HG03039 (cell line): Measurements from ENCODE around the gene PLXNB2.
"Not testable (repeated sequence)": the region's sequence is repeated elsewhere in the genome, so short reads cannot be mapped to it uniquely, and the experiment has no call there.

Source experiments
- ATAC-seq: cut with Tn5 transposase; IDR thresholded peaks from one replicate; pipeline ENCODE4 v1.9.1; 2021; ENCODE audit warnings: mild to moderate bottlenecking, moderate library complexity; ENCODE audit not compliant: unreplicated experiment

Gene PLXNB2

GRCh38 chr22:50326956-50327710, 19.7 kb upstream of the PLXNB2 start, which contains the start of gene DENND6B:
DENND6B (minus strand) TSS chr22:50327012; CDS start chr22:50326988, 24 bp downstream.
- no peak for ATAC-seq

GRCh38 chr22:50326225-50326955, 18.9 kb upstream of the PLXNB2 start:
- ATAC-seq = no peak

- ATAC-seq = no peak
These were observed 18.2 kb upstream of the PLXNB2 start for GRCh38 chr22:50325444-50326224.

GRCh38 chr22:50323900-50324299, 16.5 kb upstream of the PLXNB2 start:
- no peak for ATAC-seq

GRCh38 chr22:50322382-50323104, 15.1 kb upstream of the PLXNB2 start:
- not testable (repeated sequence) for ATAC-seq

GRCh38 chr22:50320671-50321325, 13.4 kb upstream of the PLXNB2 start:
- no peak for ATAC-seq

GRCh38 chr22:50320116-50320515, 12.7 kb upstream of the PLXNB2 start:
- no peak for ATAC-seq

GRCh38 chr22:50319503-50319951, 12.1 kb upstream of the PLXNB2 start:
- ATAC-seq = no peak

GRCh38 chr22:50318698-50319411, 11.4 kb upstream of the PLXNB2 start:
- ATAC-seq = no peak

- no peak for ATAC-seq
These were observed 10.9 kb upstream of the PLXNB2 start for GRCh38 chr22:50318356-50318697.

- no peak for ATAC-seq
These were observed 10.2 kb upstream of the PLXNB2 start for GRCh38 chr22:50317674-50318073.

GRCh38 chr22:50317178-50317577, 9.7 kb upstream of the PLXNB2 start:
- ATAC-seq = no peak

GRCh38 chr22:50316114-50317065, 8.9 kb upstream of the PLXNB2 start:
- ATAC-seq = no peak

- ATAC-seq = no peak
These were observed 8.1 kb upstream of the PLXNB2 start for GRCh38 chr22:50315289-50316113.

GRCh38 chr22:50314455-50315288, 7.2 kb upstream of the PLXNB2 start:
- no peak for ATAC-seq

- ATAC-seq = no peak
These were observed 6.6 kb upstream of the PLXNB2 start for GRCh38 chr22:50314081-50314454.

- ATAC-seq = no peak
These were observed 6.2 kb upstream of the PLXNB2 start for GRCh38 chr22:50313600-50313999.
